ENCODE measurements around the gene NRF1. TPM values are rescaled to one million over a fixed set of nuclear protein-coding genes. Genes with fewer than 3 reads are reported as not detected.

NRF1 gene
- total and polyA plus RNA-seq, 2 donors, result 13.8 to 14.4 TPM

DNA sequence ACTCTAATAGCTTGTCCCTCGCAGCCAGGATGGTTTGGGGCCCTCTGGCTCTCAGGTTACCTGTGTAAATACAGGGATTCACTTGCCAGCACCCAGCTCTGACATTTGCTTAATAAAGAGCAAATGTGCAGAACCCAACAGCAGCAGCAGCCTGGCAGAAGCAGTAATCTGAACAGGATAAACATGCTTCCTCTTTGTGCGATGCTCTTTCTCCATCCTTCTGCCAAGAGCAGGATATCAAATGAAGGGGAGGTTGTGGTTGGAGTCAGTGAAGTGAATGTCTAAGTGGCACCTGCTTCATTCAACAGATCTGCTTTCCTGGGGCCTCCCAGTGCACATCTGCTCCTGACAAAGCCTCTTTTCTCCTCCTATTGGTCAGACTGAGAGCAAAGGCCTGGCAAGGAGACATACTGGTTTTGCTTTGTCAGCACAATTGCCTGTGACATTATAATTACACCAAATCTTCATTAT, 130.3 kb downstream of the NRF1 start:
- WGBS, result 50% methylated on average over 2 of the region's 2 CpGs
- peaks cover 46 to 77% of the 10 kb centered on the region in 2 donors for H3K36me3 ChIP-seq (ENCODE audit: control insufficient read depth in 2 of 2, insufficient read depth in 2 of 2, low read length in 1 of 2)
- H3K4me1 ChIP-seq (ENCODE audit: control insufficient read depth in 2 of 2, insufficient read depth in 2 of 2, low read length in 2 of 2), result peaks cover 0 to 18% of the 10 kb centered on the region in 2 donors
- no peaks in the 10 kb centered on the region for H3K9me3 ChIP-seq (ENCODE audit: control insufficient read depth in 2 of 2, insufficient read depth in 1 of 2, low read length in 1 of 2)
- no peak overlapping the region for H3K4me3 ChIP-seq (ENCODE audit: low read length in 2 of 2)
- peak overlapping the region in 1 of 2 donors; percentile 61 for H3K27ac ChIP-seq (ENCODE audit: low read depth in 1 of 2, low read length in 1 of 2)
- no peaks in the 10 kb centered on the region for H3K27me3 ChIP-seq (ENCODE audit: control insufficient read depth in 2 of 2, insufficient read depth in 1 of 2, low read length in 1 of 2)
- peak in 2 of 9 donors; percentile 12 to 38 for DNase-seq (ENCODE audit: low read depth in 6 of 9, low spot score in 9 of 9)

DNA sequence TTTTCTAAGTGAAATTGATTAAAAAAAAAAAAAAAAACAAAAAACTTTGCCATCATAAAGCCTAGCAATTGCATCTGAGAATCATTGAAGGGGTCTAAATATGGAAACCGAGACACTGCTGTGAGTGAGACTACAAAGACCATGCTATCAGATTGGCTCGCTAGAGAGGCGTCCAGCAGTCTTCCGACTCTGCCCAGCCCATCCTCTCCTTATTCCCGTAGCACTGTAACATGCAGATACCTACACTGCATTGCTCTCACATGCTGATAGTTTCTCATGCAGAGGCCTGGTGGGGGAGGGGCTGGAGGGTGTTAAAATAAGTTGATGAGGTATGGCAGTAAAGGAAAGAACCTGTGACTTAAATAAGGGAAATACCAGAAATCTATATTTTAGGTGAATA, 130.7 kb downstream of the NRF1 start:
- H3K36me3 ChIP-seq (ENCODE audit: control insufficient read depth in 2 of 2, insufficient read depth in 2 of 2, low read length in 1 of 2), result peaks cover 51 to 77% of the 10 kb centered on the region in 2 donors
- peak overlapping the region in 1 of 2 donors; percentile 61 for H3K27ac ChIP-seq (ENCODE audit: low read depth in 1 of 2, low read length in 1 of 2)
- peaks cover 0 to 18% of the 10 kb centered on the region in 2 donors for H3K4me1 ChIP-seq (ENCODE audit: control insufficient read depth in 2 of 2, insufficient read depth in 2 of 2, low read length in 2 of 2)
- no peak overlapping the region for H3K4me3 ChIP-seq (ENCODE audit: low read length in 2 of 2)
- WGBS, result 99% methylated on average over 5 of the region's 5 CpGs
- no peak for DNase-seq (ENCODE audit: low read depth in 6 of 9, low spot score in 9 of 9)
- no peaks in the 10 kb centered on the region for H3K9me3 ChIP-seq (ENCODE audit: control insufficient read depth in 2 of 2, insufficient read depth in 1 of 2, low read length in 1 of 2)
- no peaks in the 10 kb centered on the region for H3K27me3 ChIP-seq (ENCODE audit: control insufficient read depth in 2 of 2, insufficient read depth in 1 of 2, low read length in 1 of 2)

- 95% methylated on average over 4 of the region's 4 CpGs for WGBS
- Histone ChIP-seq H3K27me3 (ENCODE audit: control insufficient read depth in 2 of 2, insufficient read depth in 1 of 2, low read length in 1 of 2) (no peaks in the 10 kb centered on the region), H3K4me3 (ENCODE audit: low read length in 2 of 2) (no peak overlapping the region), H3K4me1 (ENCODE audit: control insufficient read depth in 2 of 2, insufficient read depth in 2 of 2, low read length in 2 of 2) (no peaks in the 10 kb centered on the region), H3K9me3 (ENCODE audit: control insufficient read depth in 2 of 2, insufficient read depth in 1 of 2, low read length in 1 of 2) (no peaks in the 10 kb centered on the region), H3K27ac (ENCODE audit: low read depth in 1 of 2, low read length in 1 of 2) (no peak overlapping the region), H3K36me3 (ENCODE audit: control insufficient read depth in 2 of 2, insufficient read depth in 2 of 2, low read length in 1 of 2) (peaks cover 51 to 66% of the 10 kb centered on the region in 2 donors)
- no peak for DNase-seq (ENCODE audit: low read depth in 6 of 9, low spot score in 9 of 9)
Measured at GRCh38 chr7:129746857-129747529, 135.5 kb downstream of the NRF1 start.

DNA sequence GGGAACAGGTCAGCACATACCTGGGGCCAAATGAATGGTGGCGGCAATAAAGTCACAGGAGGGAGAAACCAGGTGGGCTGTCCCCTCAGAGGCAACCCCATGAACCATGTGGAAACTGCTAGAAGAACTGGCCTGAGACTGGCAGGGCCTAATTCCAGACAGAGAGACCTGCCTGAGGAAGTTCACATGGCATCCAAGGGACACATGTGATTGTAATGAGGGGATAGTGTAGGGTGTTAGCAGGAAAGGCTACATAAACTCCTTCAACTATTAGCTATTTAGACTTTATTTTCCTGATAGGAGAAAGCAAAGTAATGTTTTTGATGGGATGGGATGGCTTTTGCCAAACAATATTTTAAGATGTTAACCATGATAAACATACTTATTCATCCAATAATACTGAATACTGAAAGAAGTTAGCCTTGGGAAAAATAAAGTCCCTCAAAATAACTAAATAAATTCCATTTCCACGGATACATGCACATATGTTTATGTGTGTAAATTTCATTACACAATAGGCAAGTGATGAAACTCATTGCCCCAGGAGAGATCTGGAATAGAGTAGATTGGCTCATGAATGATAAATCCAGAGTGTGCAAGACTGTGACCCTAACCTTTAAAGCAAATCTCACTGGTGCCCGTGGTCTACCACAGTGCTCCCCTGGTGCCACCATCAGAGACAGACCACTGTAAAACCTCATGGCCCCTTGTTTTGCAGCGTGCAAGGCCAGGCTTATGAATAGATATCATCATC, 137.0 kb downstream of the NRF1 start:
- no peaks in the 10 kb centered on the region for H3K4me1 ChIP-seq (ENCODE audit: control insufficient read depth in 2 of 2, insufficient read depth in 2 of 2, low read length in 2 of 2)
- H3K36me3 ChIP-seq (ENCODE audit: control insufficient read depth in 2 of 2, insufficient read depth in 2 of 2, low read length in 1 of 2), result peaks cover 43 to 55% of the 10 kb centered on the region in 2 donors
- H3K9me3 ChIP-seq (ENCODE audit: control insufficient read depth in 2 of 2, insufficient read depth in 1 of 2, low read length in 1 of 2), result no peaks in the 10 kb centered on the region
- H3K4me3 ChIP-seq (ENCODE audit: low read length in 2 of 2), result no peak overlapping the region
- DNase-seq (ENCODE audit: low read depth in 6 of 9, low spot score in 9 of 9), result no peak
- H3K27me3 ChIP-seq (ENCODE audit: control insufficient read depth in 2 of 2, insufficient read depth in 1 of 2, low read length in 1 of 2), result no peaks in the 10 kb centered on the region
- H3K27ac ChIP-seq (ENCODE audit: low read depth in 1 of 2, low read length in 1 of 2), result no peak overlapping the region
- 94% methylated on average over 4 of the region's 4 CpGs for WGBS

DNA sequence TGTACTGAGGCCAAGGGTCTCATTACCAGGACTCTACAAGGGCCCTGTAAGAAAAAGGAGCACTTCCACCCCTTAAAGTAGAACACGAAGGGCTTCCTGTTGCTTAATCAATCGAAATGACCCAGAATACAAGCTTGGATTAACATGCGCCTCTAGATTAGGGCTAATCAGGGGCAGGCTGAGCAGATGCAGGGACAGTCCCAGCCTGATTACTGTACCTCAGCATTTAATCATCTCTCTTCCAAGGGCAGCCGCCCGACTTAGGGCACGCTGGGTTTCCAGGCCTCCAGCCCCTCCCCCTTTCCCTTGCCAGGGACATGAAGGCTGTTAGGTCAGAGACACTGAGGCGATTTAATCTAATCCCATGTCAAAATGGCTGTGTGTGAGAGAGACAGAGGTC, 138.6 kb downstream of the NRF1 start:
- Histone ChIP-seq H3K27me3 (ENCODE audit: control insufficient read depth in 2 of 2, insufficient read depth in 1 of 2, low read length in 1 of 2) (no peaks in the 10 kb centered on the region), H3K4me1 (ENCODE audit: control insufficient read depth in 2 of 2, insufficient read depth in 2 of 2, low read length in 2 of 2) (no peaks in the 10 kb centered on the region), H3K4me3 (ENCODE audit: low read length in 2 of 2) (no peak overlapping the region), H3K9me3 (ENCODE audit: control insufficient read depth in 2 of 2, insufficient read depth in 1 of 2, low read length in 1 of 2) (no peaks in the 10 kb centered on the region), H3K27ac (ENCODE audit: low read depth in 1 of 2, low read length in 1 of 2) (no peak overlapping the region), H3K36me3 (ENCODE audit: control insufficient read depth in 2 of 2, insufficient read depth in 2 of 2, low read length in 1 of 2) (peaks cover 35 to 40% of the 10 kb centered on the region in 2 donors)
- DNase-seq (ENCODE audit: low read depth in 6 of 9, low spot score in 9 of 9), result no peak
- WGBS, result 98% methylated on average over 7 of the region's 7 CpGs

GRCh38 chr7:129750501-129750900, 139.0 kb downstream of the NRF1 start:
- H3K36me3 ChIP-seq (ENCODE audit: control insufficient read depth in 2 of 2, insufficient read depth in 2 of 2, low read length in 1 of 2), result peaks cover 35 to 41% of the 10 kb centered on the region in 2 donors

GRCh38 chr7:129751916-129752315, 140.4 kb downstream of the NRF1 start:
- 94% methylated on average over 1 of the region's 1 CpG for WGBS
- no peaks in the 10 kb centered on the region for H3K4me1 ChIP-seq (ENCODE audit: control insufficient read depth in 2 of 2, insufficient read depth in 2 of 2, low read length in 2 of 2)
- no peaks in the 10 kb centered on the region for H3K27me3 ChIP-seq (ENCODE audit: control insufficient read depth in 2 of 2, insufficient read depth in 1 of 2, low read length in 1 of 2)
- H3K4me3 ChIP-seq (ENCODE audit: low read length in 2 of 2), result no peak overlapping the region
- peaks cover 41 to 44% of the 10 kb centered on the region in 2 donors for H3K36me3 ChIP-seq (ENCODE audit: control insufficient read depth in 2 of 2, insufficient read depth in 2 of 2, low read length in 1 of 2)
- no peaks in the 10 kb centered on the region for H3K9me3 ChIP-seq (ENCODE audit: control insufficient read depth in 2 of 2, insufficient read depth in 1 of 2, low read length in 1 of 2)
- H3K27ac ChIP-seq (ENCODE audit: low read depth in 1 of 2, low read length in 1 of 2), result no peak overlapping the region
- DNase-seq (ENCODE audit: low read depth in 6 of 9, low spot score in 9 of 9), result no peak

More at GRCh38 chr7:129750501-129750900, 139.0 kb downstream of the NRF1 start:
- Histone ChIP-seq H3K27me3 (ENCODE audit: control insufficient read depth in 2 of 2, insufficient read depth in 1 of 2, low read length in 1 of 2) (no peaks in the 10 kb centered on the region), H3K27ac (ENCODE audit: low read depth in 1 of 2, low read length in 1 of 2) (no peak overlapping the region), H3K4me3 (ENCODE audit: low read length in 2 of 2) (no peak overlapping the region), H3K9me3 (ENCODE audit: control insufficient read depth in 2 of 2, insufficient read depth in 1 of 2, low read length in 1 of 2) (no peaks in the 10 kb centered on the region), H3K4me1 (ENCODE audit: control insufficient read depth in 2 of 2, insufficient read depth in 2 of 2, low read length in 2 of 2) (no peaks in the 10 kb centered on the region)
- DNase-seq (ENCODE audit: low read depth in 6 of 9, low spot score in 9 of 9), result no peak
- 99% methylated on average over 3 of the region's 3 CpGs for WGBS

GRCh38 chr7:129752760-129753159, 141.2 kb downstream of the NRF1 start:
- DNase-seq (ENCODE audit: low read depth in 6 of 9, low spot score in 9 of 9), result no peak
- Histone ChIP-seq H3K9me3 (ENCODE audit: control insufficient read depth in 2 of 2, insufficient read depth in 1 of 2, low read length in 1 of 2) (no peaks in the 10 kb centered on the region), H3K27me3 (ENCODE audit: control insufficient read depth in 2 of 2, insufficient read depth in 1 of 2, low read length in 1 of 2) (no peaks in the 10 kb centered on the region), H3K36me3 (ENCODE audit: control insufficient read depth in 2 of 2, insufficient read depth in 2 of 2, low read length in 1 of 2) (peaks cover 35 to 38% of the 10 kb centered on the region in 2 donors), H3K4me3 (ENCODE audit: low read length in 2 of 2) (no peak overlapping the region), H3K4me1 (ENCODE audit: control insufficient read depth in 2 of 2, insufficient read depth in 2 of 2, low read length in 2 of 2) (no peaks in the 10 kb centered on the region), H3K27ac (ENCODE audit: low read depth in 1 of 2, low read length in 1 of 2) (no peak overlapping the region)
- 98% methylated on average over 6 of the region's 6 CpGs for whole genome bisulfite sequencing

DNA sequence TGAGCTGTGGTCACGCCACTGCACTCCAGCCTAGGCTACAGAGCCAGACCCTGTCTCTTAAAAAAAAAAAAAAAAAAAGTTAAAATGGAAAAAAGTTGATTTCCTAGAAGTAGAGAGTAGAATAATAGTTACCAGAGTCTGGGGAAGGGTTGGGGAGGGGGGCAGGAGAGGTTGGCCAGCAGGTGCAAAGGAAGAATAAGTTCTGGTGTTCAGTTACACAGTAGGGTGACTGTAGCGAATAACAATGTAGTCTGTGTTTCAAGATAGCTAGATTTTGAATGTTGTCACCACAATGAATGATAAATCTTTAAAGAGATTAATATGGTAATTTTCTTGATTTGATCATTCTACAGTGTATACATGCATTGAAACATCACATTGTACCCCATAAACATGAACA, 142.9 kb downstream of the NRF1 start:
- Histone ChIP-seq H3K9me3 (ENCODE audit: control insufficient read depth in 2 of 2, insufficient read depth in 1 of 2, low read length in 1 of 2) (no peaks in the 10 kb centered on the region), H3K27ac (ENCODE audit: low read depth in 1 of 2, low read length in 1 of 2) (no peak overlapping the region), H3K27me3 (ENCODE audit: control insufficient read depth in 2 of 2, insufficient read depth in 1 of 2, low read length in 1 of 2) (no peaks in the 10 kb centered on the region), H3K4me3 (ENCODE audit: low read length in 2 of 2) (no peak overlapping the region), H3K36me3 (ENCODE audit: control insufficient read depth in 2 of 2, insufficient read depth in 2 of 2, low read length in 1 of 2) (peaks cover 33 to 36% of the 10 kb centered on the region in 2 donors), H3K4me1 (ENCODE audit: control insufficient read depth in 2 of 2, insufficient read depth in 2 of 2, low read length in 2 of 2) (no peaks in the 10 kb centered on the region)
- 98% methylated on average over 2 of the region's 2 CpGs for WGBS
- no peak for DNase-seq (ENCODE audit: low read depth in 6 of 9, low spot score in 9 of 9)

All from thymus (tissue), 11 donors.